Forelimb muscle (tissue), 1 donor: ENCODE measurements around the gene PSME2. TPM values are rescaled to one million over a fixed set of nuclear protein-coding genes. Genes with fewer than 3 reads are reported as not detected.
"Not testable (repeated sequence)": the region's sequence is repeated elsewhere in the genome, so short reads cannot be mapped to it uniquely, and the experiment has no call there.

Experiments
- DNase-seq: peaks from one replicate; pipeline ENCODE4 v3.0.0-alpha.2; 2013; ENCODE audit warnings: low read depth
- polyA plus RNA-seq: library from polyadenylated mRNA; unstranded; fragments of 120-200 nt; gene quantifications from one replicate; pipeline ENCODE4 v1.2.1, GENCODE V29; 2013; ENCODE audit not compliant: insufficient read length

The PSME2 gene
- polyA plus RNA-seq, 1 donor, result 74.3 TPM

GRCh38 chr14:24114532-24115421 lies 31.6 kb downstream of the PSME2 start, which contains the start of the genes DCAF11 and NRL:
DCAF11 (plus strand) TSS chr14:24114777; CDS start chr14:24115595, 818 bp downstream.
NRL (minus strand) TSS chr14:24114949; CDS start chr14:24082848, 32,101 bp downstream.
- DNase-seq, result peak; percentile 98

GRCh38 chr14:24113801-24114531 lies 32.4 kb downstream of the PSME2 start:
- DNase-seq, result peak; percentile 66

GRCh38 chr14:24113379-24113800 lies 33.0 kb downstream of the PSME2 start:
- DNase-seq, result no peak

- no peak for DNase-seq
Observed at GRCh38 chr14:24110523-24110922, 35.9 kb downstream of the PSME2 start.

GRCh38 chr14:24110060-24110459 lies 36.4 kb downstream of the PSME2 start:
- no peak for DNase-seq

- DNase-seq, result no peak
Observed at GRCh38 chr14:24108336-24108874, 38.0 kb downstream of the PSME2 start.

GRCh38 chr14:24106672-24107271 lies 39.6 kb downstream of the PSME2 start:
- no peak for DNase-seq

- DNase-seq, result not testable (repeated sequence)
Observed at GRCh38 chr14:24105609-24106239, 40.7 kb downstream of the PSME2 start.

- no peak for DNase-seq
Observed at GRCh38 chr14:24103451-24103850, 43.0 kb downstream of the PSME2 start.

GRCh38 chr14:24102357-24103048 lies 43.9 kb downstream of the PSME2 start:
- DNase-seq, result no peak

- no peak for DNase-seq
Observed at GRCh38 chr14:24100982-24101494, 45.4 kb downstream of the PSME2 start.

GRCh38 chr14:24100197-24100981 lies 46.0 kb downstream of the PSME2 start:
- no peak for DNase-seq

GRCh38 chr14:24098927-24099813 lies 47.2 kb downstream of the PSME2 start:
- no peak for DNase-seq

GRCh38 chr14:24098229-24098926 lies 48.0 kb downstream of the PSME2 start:
- no peak for DNase-seq

- no peak for DNase-seq
Observed at GRCh38 chr14:24096545-24097181, 49.7 kb downstream of the PSME2 start.

- DNase-seq, result no peak
Observed at GRCh38 chr14:24095271-24096068, 50.9 kb downstream of the PSME2 start.

GRCh38 chr14:24094841-24095270 lies 51.6 kb downstream of the PSME2 start:
- DNase-seq, result no peak
